ENCODE measurements around the gene APOL1.
"Not testable (repeated sequence)": the region's sequence is repeated elsewhere in the genome, so short reads cannot be mapped to it uniquely, and the experiment has no call there.

DNA sequence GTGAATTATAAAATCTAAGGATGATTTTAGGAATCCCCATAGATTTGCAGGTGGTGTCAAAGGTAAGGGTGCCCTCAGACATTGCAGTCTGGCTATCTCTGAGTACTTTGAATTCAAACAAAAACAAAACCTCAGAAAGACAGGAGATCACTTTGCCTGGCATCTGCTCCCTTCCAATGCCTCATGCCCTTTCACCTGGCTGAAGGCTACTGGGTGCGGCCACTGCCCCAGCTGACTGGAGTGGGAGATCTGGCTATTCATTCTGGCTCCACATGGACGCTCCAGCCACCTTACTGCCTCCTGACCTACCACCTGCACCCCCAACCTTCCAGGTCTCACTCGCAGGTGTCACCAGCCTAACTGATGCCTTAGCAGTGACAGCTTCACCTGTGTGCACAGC is 23.3 kb upstream of the APOL1 start:
- TF ChIP-seq CBX5 (IDR thresholded peaks at IDR 0.05; ENCODE audit: low read depth); MEF2A (IDR thresholded peaks at IDR 0.05; ENCODE audit: insufficient read depth, low read depth, low read length); RCOR1 (conservative IDR thresholded peaks at IDR 0.05; ENCODE audit: low read depth, low read length); RAD21 (IDR thresholded peaks at IDR 0.05; ENCODE audit: insufficient read depth, low read depth, low read length); POLR2AphosphoS5 (IDR thresholded peaks at IDR 0.05; ENCODE audit: low read length); SP1 (IDR thresholded peaks at IDR 0.05; ENCODE audit: low read depth, low read length); ZNF207 (IDR thresholded peaks at IDR 0.05; ENCODE audit: borderline replicate concordance); REST (IDR thresholded peaks at IDR 0.05; ENCODE audit: low read depth, low read length); POLR2A (IDR thresholded peaks at IDR 0.05; ENCODE audit: low read depth, low read length); HCFC1 (IDR thresholded peaks at IDR 0.05; ENCODE audit: low read length): not testable (repeated sequence)
- TF ChIP-seq, protein P1, sequence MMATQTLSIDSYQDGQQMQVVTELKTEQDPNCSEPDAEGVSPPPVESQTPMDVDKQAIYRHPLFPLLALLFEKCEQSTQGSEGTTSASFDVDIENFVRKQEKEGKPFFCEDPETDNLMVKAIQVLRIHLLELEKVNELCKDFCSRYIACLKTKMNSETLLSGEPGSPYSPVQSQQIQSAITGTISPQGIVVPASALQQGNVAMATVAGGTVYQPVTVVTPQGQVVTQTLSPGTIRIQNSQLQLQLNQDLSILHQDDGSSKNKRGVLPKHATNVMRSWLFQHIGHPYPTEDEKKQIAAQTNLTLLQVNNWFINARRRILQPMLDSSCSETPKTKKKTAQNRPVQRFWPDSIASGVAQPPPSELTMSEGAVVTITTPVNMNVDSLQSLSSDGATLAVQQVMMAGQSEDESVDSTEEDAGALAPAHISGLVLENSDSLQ (IDR thresholded peaks at IDR 0.05) = not testable (repeated sequence)
- TF ChIP-seq, protein P2, sequence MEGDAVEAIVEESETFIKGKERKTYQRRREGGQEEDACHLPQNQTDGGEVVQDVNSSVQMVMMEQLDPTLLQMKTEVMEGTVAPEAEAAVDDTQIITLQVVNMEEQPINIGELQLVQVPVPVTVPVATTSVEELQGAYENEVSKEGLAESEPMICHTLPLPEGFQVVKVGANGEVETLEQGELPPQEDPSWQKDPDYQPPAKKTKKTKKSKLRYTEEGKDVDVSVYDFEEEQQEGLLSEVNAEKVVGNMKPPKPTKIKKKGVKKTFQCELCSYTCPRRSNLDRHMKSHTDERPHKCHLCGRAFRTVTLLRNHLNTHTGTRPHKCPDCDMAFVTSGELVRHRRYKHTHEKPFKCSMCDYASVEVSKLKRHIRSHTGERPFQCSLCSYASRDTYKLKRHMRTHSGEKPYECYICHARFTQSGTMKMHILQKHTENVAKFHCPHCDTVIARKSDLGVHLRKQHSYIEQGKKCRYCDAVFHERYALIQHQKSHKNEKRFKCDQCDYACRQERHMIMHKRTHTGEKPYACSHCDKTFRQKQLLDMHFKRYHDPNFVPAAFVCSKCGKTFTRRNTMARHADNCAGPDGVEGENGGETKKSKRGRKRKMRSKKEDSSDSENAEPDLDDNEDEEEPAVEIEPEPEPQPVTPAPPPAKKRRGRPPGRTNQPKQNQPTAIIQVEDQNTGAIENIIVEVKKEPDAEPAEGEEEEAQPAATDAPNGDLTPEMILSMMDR (IDR thresholded peaks at IDR 0.05 in 2 of 3, conservative IDR thresholded peaks at IDR 0.05 in 1 of 3; ENCODE audit: control insufficient read depth in 2 of 3, extremely low read depth in 1 of 3, insufficient read depth in 1 of 3, low read depth in 3 of 3, low read length in 3 of 3) = not testable (repeated sequence)
- TF ChIP-seq, protein P3, sequence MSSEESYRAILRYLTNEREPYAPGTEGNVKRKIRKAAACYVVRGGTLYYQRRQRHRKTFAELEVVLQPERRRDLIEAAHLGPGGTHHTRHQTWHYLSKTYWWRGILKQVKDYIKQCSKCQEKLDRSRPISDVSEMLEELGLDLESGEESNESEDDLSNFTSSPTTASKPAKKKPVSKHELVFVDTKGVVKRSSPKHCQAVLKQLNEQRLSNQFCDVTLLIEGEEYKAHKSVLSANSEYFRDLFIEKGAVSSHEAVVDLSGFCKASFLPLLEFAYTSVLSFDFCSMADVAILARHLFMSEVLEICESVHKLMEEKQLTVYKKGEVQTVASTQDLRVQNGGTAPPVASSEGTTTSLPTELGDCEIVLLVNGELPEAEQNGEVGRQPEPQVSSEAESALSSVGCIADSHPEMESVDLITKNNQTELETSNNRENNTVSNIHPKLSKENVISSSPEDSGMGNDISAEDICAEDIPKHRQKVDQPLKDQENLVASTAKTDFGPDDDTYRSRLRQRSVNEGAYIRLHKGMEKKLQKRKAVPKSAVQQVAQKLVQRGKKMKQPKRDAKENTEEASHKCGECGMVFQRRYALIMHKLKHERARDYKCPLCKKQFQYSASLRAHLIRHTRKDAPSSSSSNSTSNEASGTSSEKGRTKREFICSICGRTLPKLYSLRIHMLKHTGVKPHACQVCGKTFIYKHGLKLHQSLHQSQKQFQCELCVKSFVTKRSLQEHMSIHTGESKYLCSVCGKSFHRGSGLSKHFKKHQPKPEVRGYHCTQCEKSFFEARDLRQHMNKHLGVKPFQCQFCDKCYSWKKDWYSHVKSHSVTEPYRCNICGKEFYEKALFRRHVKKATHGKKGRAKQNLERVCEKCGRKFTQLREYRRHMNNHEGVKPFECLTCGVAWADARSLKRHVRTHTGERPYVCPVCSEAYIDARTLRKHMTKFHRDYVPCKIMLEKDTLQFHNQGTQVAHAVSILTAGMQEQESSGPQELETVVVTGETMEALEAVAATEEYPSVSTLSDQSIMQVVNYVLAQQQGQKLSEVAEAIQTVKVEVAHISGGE (CRISPR knock-in tag; IDR thresholded peaks at IDR 0.05) = not testable (repeated sequence)
